GM11168 (cell line): ENCODE data around the gene DIAPH1.

ENCODE experiments used
- in situ Hi-C: fragments of 300-500 bp; cut with MboI; formaldehyde crosslinking; loops from one replicate; pipeline ENCODE4 v1.12.0; 2022; ENCODE audit warnings: low sequenced_read_pairs; ENCODE audit not compliant: unreplicated experiment

DIAPH1 gene

GRCh38 chr5:141640698-141641097, 21.9 kb upstream of the DIAPH1 start:
- in situ Hi-C loops: no loop called here

- in situ Hi-C loops: no loop called here
These were observed 21.2 kb upstream of the DIAPH1 start for GRCh38 chr5:141640051-141640415.

GRCh38 chr5:141639357-141640050, 20.7 kb upstream of the DIAPH1 start:
- in situ Hi-C loops: loop anchor here (10.0 kb wide), 1 partner anchor 55 kb away; no protein-coding TSS in a partner anchor

DNA sequence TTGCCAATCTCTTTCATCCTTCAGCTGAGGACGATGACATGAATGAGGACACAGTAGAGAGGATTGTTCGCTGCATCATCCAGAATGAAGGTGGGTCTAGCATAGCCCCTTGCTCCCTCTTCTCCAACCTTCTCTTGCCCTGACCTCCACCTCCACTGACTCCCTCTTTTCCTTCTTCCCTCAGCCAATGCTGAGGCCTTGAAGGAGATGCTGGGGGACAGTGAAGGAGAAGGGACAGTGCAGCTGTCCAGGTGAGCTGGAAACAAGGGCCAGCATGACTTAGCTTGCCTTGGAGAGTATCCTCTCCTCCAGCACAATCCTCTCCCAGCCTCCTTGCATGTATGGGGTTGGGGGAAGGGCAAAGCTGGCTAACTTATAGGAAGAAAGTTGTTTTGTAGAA, 20.0 kb upstream of the DIAPH1 start:
- in situ Hi-C loops: loop anchor here (10.0 kb wide), 1 partner anchor 54 kb away; no protein-coding TSS in a partner anchor

DNA sequence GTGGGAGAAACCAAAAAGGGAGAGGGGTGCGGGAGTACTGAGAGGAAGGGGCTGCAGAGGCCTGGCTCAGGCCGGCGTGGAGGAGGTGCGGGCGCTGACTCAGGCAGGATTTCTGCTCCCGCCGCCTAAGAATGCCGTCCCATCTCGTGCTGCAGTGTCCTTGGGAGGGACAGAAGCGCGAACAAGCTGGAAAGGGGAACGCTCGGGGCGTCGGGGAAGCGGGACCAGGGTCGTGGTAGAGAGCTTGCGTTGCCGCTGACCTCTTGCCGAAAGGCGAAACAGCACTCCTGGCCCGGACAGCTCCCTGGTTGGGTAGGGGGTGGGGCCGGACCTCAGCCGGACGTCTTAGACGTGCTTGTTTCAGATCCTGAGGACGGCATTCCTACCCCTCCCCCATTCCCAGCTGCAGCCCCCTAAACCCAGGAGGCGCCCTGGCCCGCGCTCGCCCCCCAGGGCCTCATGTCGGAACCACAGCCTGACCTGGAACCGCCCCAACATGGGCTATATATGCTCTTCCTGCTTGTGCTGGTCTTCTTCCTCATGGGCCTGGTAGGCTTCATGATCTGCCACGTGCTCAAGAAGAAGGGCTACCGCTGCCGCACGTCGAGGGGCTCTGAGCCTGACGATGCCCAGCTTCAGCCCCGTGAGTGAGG, 19.1 kb upstream of the DIAPH1 start:
- in situ Hi-C loops: loop anchor here (10.0 kb wide), 1 partner anchor 53 kb away; no protein-coding TSS in a partner anchor

- in situ Hi-C loops: loop anchor here (10.0 kb wide), 1 partner anchor 52 kb away; no protein-coding TSS in a partner anchor
These were observed 18.4 kb upstream of the DIAPH1 start for GRCh38 chr5:141637123-141637766.

GRCh38 chr5:141636413-141637122, 17.8 kb upstream of the DIAPH1 start, which contains the start of the genes HDAC3 and RELL2:
TSS of gene HDAC3 (minus strand) at chr5:141636849. CDS start at chr5:141636790, 59 bp downstream.
TSS of gene RELL2 (plus strand) at chr5:141636997. CDS start at chr5:141638226, 1,229 bp downstream.
- in situ Hi-C loops: loop anchor here (10.0 kb wide), 1 partner anchor 52 kb away; no protein-coding TSS in a partner anchor

- in situ Hi-C loops: loop anchor here (10.0 kb wide), 1 partner anchor 51 kb away; no protein-coding TSS in a partner anchor
These were observed 17.3 kb upstream of the DIAPH1 start for GRCh38 chr5:141636106-141636412.

GRCh38 chr5:141635646-141636045, 16.8 kb upstream of the DIAPH1 start:
- in situ Hi-C loops: loop anchor here (10.0 kb wide), 1 partner anchor 51 kb away; no protein-coding TSS in a partner anchor

GRCh38 chr5:141634720-141635119, 15.9 kb upstream of the DIAPH1 start:
- in situ Hi-C loops: loop anchor here (10.0 kb wide), 1 partner anchor 50 kb away; no protein-coding TSS in a partner anchor

DNA sequence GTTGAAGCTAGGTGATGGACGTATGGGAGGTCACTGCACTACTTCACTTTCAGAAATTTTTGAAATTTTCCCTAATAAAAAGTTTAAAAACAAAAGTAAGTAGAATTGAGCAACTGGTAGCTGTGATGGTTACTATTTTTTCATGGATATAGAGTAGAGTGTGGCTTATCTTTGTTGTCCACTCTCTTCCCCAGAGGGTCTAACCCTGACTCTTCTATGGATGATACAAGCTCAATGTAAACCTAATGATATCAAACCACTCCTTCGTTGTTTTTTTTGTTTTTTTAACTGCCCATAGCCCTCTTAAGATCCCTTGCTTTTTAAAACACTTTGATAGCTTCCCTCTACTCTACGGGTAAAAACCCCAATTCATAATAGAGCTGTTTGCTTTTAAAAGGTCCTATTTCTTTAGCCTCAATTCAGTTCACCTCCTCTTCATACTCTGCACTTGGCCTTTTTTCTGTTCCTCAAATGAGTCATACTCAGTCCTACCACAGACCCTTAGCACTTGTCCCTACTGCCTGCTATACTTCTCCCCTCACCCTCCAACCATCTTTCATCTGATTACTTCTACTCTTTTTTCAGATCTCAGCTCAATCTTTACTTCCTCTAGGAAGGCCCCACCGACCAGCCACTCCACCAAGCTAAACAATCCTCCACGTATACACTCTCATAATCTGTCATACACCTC, 15.2 kb upstream of the DIAPH1 start:
- in situ Hi-C loops: loop anchor here (10.0 kb wide), 1 partner anchor 49 kb away; no protein-coding TSS in a partner anchor

GRCh38 chr5:141632650-141633049, 13.8 kb upstream of the DIAPH1 start:
- in situ Hi-C loops: loop anchor here (10.0 kb wide), 1 partner anchor 48 kb away; no protein-coding TSS in a partner anchor

GRCh38 chr5:141630570-141631140, 11.9 kb upstream of the DIAPH1 start:
- in situ Hi-C loops: loop anchor here (10.0 kb wide), 1 partner anchor 46 kb away; no protein-coding TSS in a partner anchor

- in situ Hi-C loops: no loop called here
These were observed 9.5 kb upstream of the DIAPH1 start for GRCh38 chr5:141628175-141628788.

- in situ Hi-C loops: no loop called here
These were observed 4.8 kb upstream of the DIAPH1 start for GRCh38 chr5:141623611-141624010.

- in situ Hi-C loops: no loop called here
These were observed 4.4 kb upstream of the DIAPH1 start for GRCh38 chr5:141623186-141623585.

- in situ Hi-C loops: no loop called here
These were observed 583 bp downstream of the DIAPH1 start for GRCh38 chr5:141618030-141618803.

DNA sequence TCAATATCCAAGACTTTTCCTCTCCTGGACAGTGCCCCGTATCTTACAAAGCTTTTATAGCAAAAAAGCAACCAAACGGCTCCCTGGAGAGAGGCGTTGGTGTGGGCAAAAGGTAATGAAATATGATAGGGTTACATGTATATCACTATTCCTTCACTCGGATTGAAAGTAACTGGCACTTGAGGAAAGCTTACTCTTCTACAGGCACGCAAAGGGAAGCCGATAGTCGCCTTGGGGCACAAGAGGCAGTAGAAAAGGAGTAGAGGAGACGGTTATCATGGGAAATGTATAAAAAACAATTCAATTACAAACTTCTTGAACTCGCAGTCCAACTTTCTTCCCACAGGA, 1.1 kb downstream of the DIAPH1 start:
- in situ Hi-C loops: no loop called here
